ENCODE data around the gene TRIM65. TPM values are rescaled to one million over a fixed set of nuclear protein-coding genes. Genes with fewer than 3 reads are reported as not detected.
"Not testable (repeated sequence)": the region's sequence is repeated elsewhere in the genome, so short reads cannot be mapped to it uniquely, and the experiment has no call there.

The TRIM65 gene
- total RNA-seq, 1 donor from 2014 or later: 15.4 TPM

- Histone ChIP-seq H3K27me3 (ENCODE audit: insufficient read depth, low read length) (no peaks in the 10 kb centered on the region), H3K27ac (ENCODE audit: low read depth, low read length) (no peak overlapping the region), H3K4me3 (ENCODE audit: insufficient read depth, low read depth, low read length) (no peak overlapping the region), H3K79me2 (ENCODE audit: insufficient read depth, low read length) (no peaks in the 10 kb centered on the region), H4K20me1 (ENCODE audit: insufficient read depth, low read length) (no peaks in the 10 kb centered on the region), H3K4me2 (ENCODE audit: low read length) (no peak overlapping the region), H2AFZ (ENCODE audit: low read depth, low read length) (no peak overlapping the region), H3K4me1 (ENCODE audit: insufficient read depth, low read length) (peaks cover 8% of the 10 kb centered on the region), H3K9me3 (ENCODE audit: insufficient read depth, low read depth, low read length) (no peaks in the 10 kb centered on the region), H3K36me3 (ENCODE audit: insufficient read depth, low read length) (no peaks in the 10 kb centered on the region), H3K9ac (ENCODE audit: low read length) (no peak overlapping the region)
- TF ChIP-seq EZH2 (IDR thresholded peaks at IDR 0.05; ENCODE audit: insufficient read depth, low read length): no peak
- TF ChIP-seq CTCF (IDR thresholded peaks at IDR 0.05; ENCODE audit: insufficient read depth, low read depth, low read length): no peak
- peaks cover 3% of the 10 kb centered on the region for H3K36me3 Mint-ChIP-seq (ENCODE audit: low read depth, unreplicated experiment)
- peak overlapping the region; percentile 81 for H3K27ac Mint-ChIP-seq (ENCODE audit: unreplicated experiment)
- no peak for DNase-seq (ENCODE audit: low read depth)
- no peak overlapping the region for H3K4me3 Mint-ChIP-seq (ENCODE audit: unreplicated experiment)
- H3K4me1 Mint-ChIP-seq (ENCODE audit: low read depth, unreplicated experiment): peaks cover 2% of the 10 kb centered on the region
- H3K27me3 Mint-ChIP-seq (ENCODE audit: low read depth, unreplicated experiment): no peaks in the 10 kb centered on the region
- FAIRE-seq: no peak
- H3K9me3 Mint-ChIP-seq (ENCODE audit: unreplicated experiment): no peaks in the 10 kb centered on the region
These were observed 34.8 kb downstream of the TRIM65 start for GRCh38 chr17:75861927-75862317.

GRCh38 chr17:75859358-75859757, 37.4 kb downstream of the TRIM65 start:
- not testable (repeated sequence) for H4K20me1 ChIP-seq (ENCODE audit: insufficient read depth, low read length); H3K27ac Mint-ChIP-seq (ENCODE audit: unreplicated experiment); H3K36me3 ChIP-seq (ENCODE audit: insufficient read depth, low read length); DNase-seq (ENCODE audit: low read depth); H3K4me2 ChIP-seq (ENCODE audit: low read length); H3K27ac ChIP-seq (ENCODE audit: low read depth, low read length); H3K9me3 Mint-ChIP-seq (ENCODE audit: unreplicated experiment); H3K9me3 ChIP-seq (ENCODE audit: insufficient read depth, low read depth, low read length); H3K36me3 Mint-ChIP-seq (ENCODE audit: low read depth, unreplicated experiment); H3K79me2 ChIP-seq (ENCODE audit: insufficient read depth, low read length); H3K4me3 ChIP-seq (ENCODE audit: insufficient read depth, low read depth, low read length); H3K4me1 Mint-ChIP-seq (ENCODE audit: low read depth, unreplicated experiment); H3K27me3 Mint-ChIP-seq (ENCODE audit: low read depth, unreplicated experiment); H2AFZ ChIP-seq (ENCODE audit: low read depth, low read length); FAIRE-seq; H3K4me3 Mint-ChIP-seq (ENCODE audit: unreplicated experiment); H3K9ac ChIP-seq (ENCODE audit: low read length); H3K27me3 ChIP-seq (ENCODE audit: insufficient read depth, low read length)
- H3K4me1 ChIP-seq (ENCODE audit: insufficient read depth, low read length): peaks cover 13% of the 10 kb centered on the region

GRCh38 chr17:75856062-75856756, 40.5 kb downstream of the TRIM65 start:
- Histone ChIP-seq H3K36me3 (ENCODE audit: insufficient read depth, low read length) (no peaks in the 10 kb centered on the region), H3K9me3 (ENCODE audit: insufficient read depth, low read depth, low read length) (no peaks in the 10 kb centered on the region), H3K4me3 (ENCODE audit: insufficient read depth, low read depth, low read length) (peak overlapping the region; percentile 89), H2AFZ (ENCODE audit: low read depth, low read length) (peak overlapping the region; percentile 92), H3K4me2 (ENCODE audit: low read length) (peak overlapping the region; percentile 89), H3K4me1 (ENCODE audit: insufficient read depth, low read length) (peaks cover 26% of the 10 kb centered on the region), H3K9ac (ENCODE audit: low read length) (peak overlapping the region; percentile 90), H3K79me2 (ENCODE audit: insufficient read depth, low read length) (peaks cover 7% of the 10 kb centered on the region), H3K27me3 (ENCODE audit: insufficient read depth, low read length) (no peaks in the 10 kb centered on the region), H4K20me1 (ENCODE audit: insufficient read depth, low read length) (no peaks in the 10 kb centered on the region), H3K27ac (ENCODE audit: low read depth, low read length) (peak overlapping the region; percentile 87)
- Mint-ChIP-seq H3K36me3 (ENCODE audit: low read depth, unreplicated experiment) (peaks cover 4% of the 10 kb centered on the region), H3K9me3 (ENCODE audit: unreplicated experiment) (no peaks in the 10 kb centered on the region), H3K4me1 (ENCODE audit: low read depth, unreplicated experiment) (peaks cover 8% of the 10 kb centered on the region), H3K27ac (ENCODE audit: unreplicated experiment) (peak overlapping the region; percentile 8), H3K4me3 (ENCODE audit: unreplicated experiment) (peak overlapping the region; percentile 89), H3K27me3 (ENCODE audit: low read depth, unreplicated experiment) (no peaks in the 10 kb centered on the region)
- DNase-seq (ENCODE audit: low read depth) (no peak), FAIRE-seq (no peak)
- no peak for TF ChIP-seq CTCF (IDR thresholded peaks at IDR 0.05; ENCODE audit: insufficient read depth, low read depth, low read length)

Measured in astrocyte (in vitro differentiated cells and primary cell).